Measurements from ENCODE around the gene TOPAZ1.

Gene TOPAZ1

DNA sequence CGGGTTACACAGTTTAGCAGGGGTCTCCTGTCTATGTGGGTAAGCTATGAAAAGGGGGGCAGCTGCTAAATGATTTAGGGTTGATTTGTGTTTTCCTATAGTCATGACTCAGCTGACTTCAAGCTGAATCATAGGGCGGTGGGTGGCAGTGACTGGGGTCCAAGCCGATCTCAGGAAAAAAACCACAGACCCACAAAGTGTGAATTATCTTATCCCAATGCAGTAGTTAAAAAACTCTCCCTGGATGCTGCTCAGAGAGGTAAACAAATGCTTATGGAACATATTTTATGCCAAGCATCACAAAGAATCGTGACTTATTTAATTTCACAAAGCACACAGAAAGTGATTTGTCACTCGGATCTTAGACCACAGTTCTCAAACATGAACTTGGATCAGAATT is 18.4 kb upstream of the TOPAZ1 start:
- Histone ChIP-seq H3K9me3 (ENCODE audit: insufficient read depth, low read length) (no peaks in the 10 kb centered on the region), H3K9ac (ENCODE audit: low read length) (no peak overlapping the region), H3K4me1 (ENCODE audit: low read length) (no peaks in the 10 kb centered on the region), H2AFZ (ENCODE audit: low read depth, low read length) (no peak overlapping the region), H3K36me3 (replicated peaks; ENCODE audit: low read depth, low read length) (no peaks in the 10 kb centered on the region), H3K27me3 (ENCODE audit: low read depth, low read length) (peaks cover 29% of the 10 kb centered on the region), H4K20me1 (ENCODE audit: insufficient read depth, low read length) (no peaks in the 10 kb centered on the region), H3K4me2 (ENCODE audit: low read length) (no peak overlapping the region), H3K4me3 (ENCODE audit: low read length) (no peak overlapping the region), H3K79me2 (ENCODE audit: low read length) (no peaks in the 10 kb centered on the region), H3K27ac (ENCODE audit: low read length) (no peak overlapping the region)
- TF ChIP-seq CTCF (IDR thresholded peaks at IDR 0.05; ENCODE audit: low read depth, low read length) (no peak), EZH2phosphoT487 (IDR thresholded peaks at IDR 0.05; ENCODE audit: low read depth) (no peak)

GRCh38 chr3:44224131-44224530 is 17.6 kb upstream of the TOPAZ1 start:
- Histone ChIP-seq H3K4me2 (ENCODE audit: low read length) (no peak overlapping the region), H3K4me3 (ENCODE audit: low read length) (no peak overlapping the region), H3K4me1 (ENCODE audit: low read length) (peaks cover 3% of the 10 kb centered on the region; the same call in 1 of the 2 replicates), H3K79me2 (ENCODE audit: low read length) (no peaks in the 10 kb centered on the region), H3K27me3 (ENCODE audit: low read depth, low read length) (peaks cover 29% of the 10 kb centered on the region), H3K9me3 (ENCODE audit: insufficient read depth, low read length) (no peaks in the 10 kb centered on the region), H2AFZ (ENCODE audit: low read depth, low read length) (no peak overlapping the region), H4K20me1 (ENCODE audit: insufficient read depth, low read length) (no peaks in the 10 kb centered on the region), H3K27ac (ENCODE audit: low read length) (no peak overlapping the region), H3K9ac (ENCODE audit: low read length) (no peak overlapping the region), H3K36me3 (replicated peaks; ENCODE audit: low read depth, low read length) (no peaks in the 10 kb centered on the region)
- TF ChIP-seq CTCF (IDR thresholded peaks at IDR 0.05; ENCODE audit: low read depth, low read length) (no peak), EZH2phosphoT487 (IDR thresholded peaks at IDR 0.05; ENCODE audit: low read depth) (no peak)

GRCh38 chr3:44226573-44226972 is 15.1 kb upstream of the TOPAZ1 start:
- TF ChIP-seq CTCF (IDR thresholded peaks at IDR 0.05; ENCODE audit: low read depth, low read length) (no peak), EZH2phosphoT487 (IDR thresholded peaks at IDR 0.05; ENCODE audit: low read depth) (no peak)
- no peak overlapping the region for H3K27ac ChIP-seq (ENCODE audit: low read length)
- H2AFZ ChIP-seq (ENCODE audit: low read depth, low read length) = no peak overlapping the region
- no peak overlapping the region for H3K4me2 ChIP-seq (ENCODE audit: low read length)
- no peak overlapping the region for H3K4me3 ChIP-seq (ENCODE audit: low read length)
- no peak overlapping the region for H3K9ac ChIP-seq (ENCODE audit: low read length)
- no peaks in the 10 kb centered on the region for H3K9me3 ChIP-seq (ENCODE audit: insufficient read depth, low read length)
- peaks cover 3% of the 10 kb centered on the region; the same call in 1 of the 2 replicates for H3K4me1 ChIP-seq (ENCODE audit: low read length)
- no peaks in the 10 kb centered on the region for H4K20me1 ChIP-seq (ENCODE audit: insufficient read depth, low read length)
- peaks cover 29% of the 10 kb centered on the region for H3K27me3 ChIP-seq (ENCODE audit: low read depth, low read length)
- no peaks in the 10 kb centered on the region for H3K36me3 ChIP-seq (replicated peaks; ENCODE audit: low read depth, low read length)
- no peaks in the 10 kb centered on the region for H3K79me2 ChIP-seq (ENCODE audit: low read length)

DNA sequence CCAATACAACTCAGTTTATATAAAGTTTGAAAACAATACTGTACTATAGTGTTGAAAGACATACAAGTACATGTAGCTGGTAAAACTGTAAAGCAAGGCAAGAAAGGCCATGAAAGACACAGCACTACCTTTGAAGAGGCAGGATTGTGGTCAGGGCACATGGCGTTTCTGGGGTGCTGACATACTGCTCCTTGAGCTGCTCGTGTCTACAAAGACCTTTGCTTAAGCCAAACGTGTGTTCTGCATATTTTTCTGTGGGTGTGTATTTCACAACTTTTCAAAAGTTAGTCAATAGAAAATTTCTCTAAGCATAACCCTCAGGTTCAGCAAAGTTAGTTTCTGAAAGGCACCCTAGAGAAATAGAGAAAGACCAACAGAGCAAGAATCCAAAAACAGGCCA is 14.1 kb upstream of the TOPAZ1 start:
- Histone ChIP-seq H3K36me3 (replicated peaks; ENCODE audit: low read depth, low read length) (no peaks in the 10 kb centered on the region), H2AFZ (ENCODE audit: low read depth, low read length) (no peak overlapping the region), H3K4me3 (ENCODE audit: low read length) (no peak overlapping the region), H3K27ac (ENCODE audit: low read length) (no peak overlapping the region), H4K20me1 (ENCODE audit: insufficient read depth, low read length) (no peaks in the 10 kb centered on the region), H3K79me2 (ENCODE audit: low read length) (no peaks in the 10 kb centered on the region), H3K4me1 (ENCODE audit: low read length) (peaks cover 3% of the 10 kb centered on the region; the same call in 1 of the 2 replicates), H3K9me3 (ENCODE audit: insufficient read depth, low read length) (no peaks in the 10 kb centered on the region), H3K9ac (ENCODE audit: low read length) (no peak overlapping the region), H3K4me2 (ENCODE audit: low read length) (no peak overlapping the region), H3K27me3 (ENCODE audit: low read depth, low read length) (peaks cover 22% of the 10 kb centered on the region; the same call in 1 of the 2 replicates)
- no peak for TF ChIP-seq EZH2phosphoT487 (IDR thresholded peaks at IDR 0.05; ENCODE audit: low read depth)
- no peak for TF ChIP-seq CTCF (IDR thresholded peaks at IDR 0.05; ENCODE audit: low read depth, low read length)

Data from OCI-LY3 (cell line).